Transverse colon (tissue), 3 donors: ENCODE data around the gene CLDN16.

ENCODE experiments used
- POLR2A ChIP-seq: fragments of 450-650 bp; IDR thresholded peaks from one replicate; pipeline ENCODE4 v1.6.1; 2016; ENCODE audit warnings: antibody characterized with exemption, mild to moderate bottlenecking, moderate library complexity
- TF ChIP-seq, protein P1 (sequence below), 5 experiments: fragments of 200-600 bp in 3 of 5; fragments of 450-650 bp in 2 of 5; sonication (generic) in 3 of 5; IDR thresholded peaks; 1 replicate in 2 of 5; 2 replicates in 3 of 5; pipeline ENCODE4 v1.5.1; 2016 to 2017; ENCODE audit warnings: antibody characterized with exemption in 5 of 5, inconsistent platforms in 3 of 5, mild to moderate bottlenecking in 2 of 5, moderate library complexity in 1 of 5

DNA sequence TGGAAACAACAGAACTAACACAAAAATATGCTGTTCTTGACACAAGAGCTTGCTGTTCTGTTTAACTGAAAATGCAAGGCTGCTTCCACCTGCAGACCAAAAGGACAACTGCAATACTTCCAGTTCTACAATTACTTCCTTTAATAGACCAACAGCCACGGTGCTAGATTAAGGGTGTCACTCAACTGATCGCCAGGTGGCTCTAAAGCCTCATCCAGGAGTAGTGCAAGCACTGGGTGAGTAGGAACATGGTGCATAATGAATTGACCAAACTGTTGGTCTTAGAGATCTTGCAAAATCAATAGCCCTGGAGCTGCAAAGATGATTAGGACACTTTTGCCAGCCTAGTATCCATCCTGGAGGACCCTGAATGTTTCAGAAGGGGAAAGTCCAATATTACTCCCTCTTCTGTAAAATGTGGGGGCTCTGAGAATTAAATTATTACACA, 3.6 kb upstream of the CLDN16 start:
- TF ChIP-seq, protein P1, sequence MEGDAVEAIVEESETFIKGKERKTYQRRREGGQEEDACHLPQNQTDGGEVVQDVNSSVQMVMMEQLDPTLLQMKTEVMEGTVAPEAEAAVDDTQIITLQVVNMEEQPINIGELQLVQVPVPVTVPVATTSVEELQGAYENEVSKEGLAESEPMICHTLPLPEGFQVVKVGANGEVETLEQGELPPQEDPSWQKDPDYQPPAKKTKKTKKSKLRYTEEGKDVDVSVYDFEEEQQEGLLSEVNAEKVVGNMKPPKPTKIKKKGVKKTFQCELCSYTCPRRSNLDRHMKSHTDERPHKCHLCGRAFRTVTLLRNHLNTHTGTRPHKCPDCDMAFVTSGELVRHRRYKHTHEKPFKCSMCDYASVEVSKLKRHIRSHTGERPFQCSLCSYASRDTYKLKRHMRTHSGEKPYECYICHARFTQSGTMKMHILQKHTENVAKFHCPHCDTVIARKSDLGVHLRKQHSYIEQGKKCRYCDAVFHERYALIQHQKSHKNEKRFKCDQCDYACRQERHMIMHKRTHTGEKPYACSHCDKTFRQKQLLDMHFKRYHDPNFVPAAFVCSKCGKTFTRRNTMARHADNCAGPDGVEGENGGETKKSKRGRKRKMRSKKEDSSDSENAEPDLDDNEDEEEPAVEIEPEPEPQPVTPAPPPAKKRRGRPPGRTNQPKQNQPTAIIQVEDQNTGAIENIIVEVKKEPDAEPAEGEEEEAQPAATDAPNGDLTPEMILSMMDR (IDR thresholded peaks at IDR 0.05): peak; percentile 18 to 62 (median 34)
- TF ChIP-seq POLR2A: no peak
